HG03460 (cell line): ENCODE data around the gene MYOF.

ENCODE experiments used
- ATAC-seq: cut with Tn5 transposase; IDR thresholded peaks from one replicate; pipeline ENCODE4 v1.9.1; 2021; ENCODE audit not compliant: unreplicated experiment

The MYOF gene

GRCh38 chr10:93266858-93267257 lies 215.3 kb downstream of the MYOF start:
- ATAC-seq = no peak

DNA sequence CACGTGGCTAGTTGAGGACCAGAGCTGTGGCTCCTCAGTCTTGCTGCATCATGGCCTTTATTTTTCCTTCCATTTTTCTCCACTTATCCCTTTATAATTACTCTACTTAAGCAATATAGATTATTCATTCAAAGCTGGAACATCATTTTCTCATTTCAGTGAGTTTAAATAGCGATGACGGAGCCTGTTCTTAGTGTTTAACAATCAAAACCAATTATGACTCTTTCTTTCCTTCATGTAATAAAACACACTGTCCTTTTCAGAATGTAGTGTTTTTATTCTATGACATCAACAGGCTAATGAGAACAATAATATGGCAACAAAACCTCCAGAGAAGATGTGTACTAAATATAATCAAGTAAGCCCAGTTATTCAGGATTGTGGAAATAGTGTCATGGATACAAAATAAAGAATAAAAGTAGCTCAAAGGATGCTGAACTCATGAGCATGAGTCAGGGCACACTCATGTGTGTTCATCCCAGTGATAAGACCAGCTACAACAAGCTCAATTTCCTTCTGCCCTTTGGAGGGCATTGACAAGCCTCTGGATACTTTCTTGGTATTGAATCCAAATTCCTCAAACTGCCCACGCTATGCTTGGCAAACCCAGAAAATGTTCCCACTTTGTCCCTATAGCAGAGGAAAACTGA lies 220.0 kb downstream of the MYOF start:
- no peak for ATAC-seq

DNA sequence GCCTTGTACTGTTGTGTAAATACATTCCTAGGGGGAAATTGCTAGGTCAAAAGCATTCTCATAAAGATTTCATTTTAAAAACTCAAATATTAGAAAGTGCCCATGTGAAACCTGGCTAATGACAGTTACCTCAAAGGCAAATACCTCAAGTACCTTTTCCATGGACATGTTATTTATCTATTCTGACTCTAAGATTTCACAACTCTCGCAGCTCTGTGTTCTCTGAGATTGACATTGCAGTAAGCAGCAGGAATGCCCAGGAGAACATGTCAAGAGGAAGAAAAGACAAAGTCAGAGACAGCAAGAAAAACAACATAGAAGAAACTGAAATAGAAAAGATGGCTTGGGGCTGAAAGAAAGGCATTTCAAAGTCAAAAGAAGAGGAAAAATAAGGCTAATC lies 221.0 kb downstream of the MYOF start:
- ATAC-seq = no peak

- no peak for ATAC-seq
Measured at GRCh38 chr10:93259126-93259525, 223.0 kb downstream of the MYOF start.
